HG03457 (cell line): Measurements from ENCODE around the gene HSP90AA1.

Experiments used
- ATAC-seq: cut with Tn5 transposase; IDR thresholded peaks from one replicate; pipeline ENCODE4 v1.9.1; 2021; ENCODE audit warnings: moderate number of reproducible peaks; ENCODE audit not compliant: unreplicated experiment

The HSP90AA1 gene

DNA sequence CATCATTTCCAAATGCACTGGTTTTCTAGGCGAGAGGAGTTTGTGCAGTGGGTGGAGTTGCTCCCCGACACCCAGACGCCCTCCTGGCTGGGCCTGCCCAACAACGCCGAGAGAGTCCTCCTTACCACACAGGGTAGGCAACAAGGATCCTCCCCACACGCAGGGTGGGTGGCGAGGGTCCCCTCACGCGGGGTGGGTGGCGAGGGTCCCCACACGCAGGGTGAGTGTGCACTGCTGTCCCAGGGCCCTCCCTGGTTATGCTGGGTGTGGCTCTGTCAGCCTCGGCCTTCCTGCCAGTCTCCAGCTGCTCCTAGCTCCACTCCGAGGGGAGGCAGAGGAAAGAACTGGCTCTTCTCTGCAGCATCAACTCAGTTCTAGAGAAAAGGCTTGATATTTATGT lies 42.3 kb downstream of the HSP90AA1 start:
- ATAC-seq = no peak

DNA sequence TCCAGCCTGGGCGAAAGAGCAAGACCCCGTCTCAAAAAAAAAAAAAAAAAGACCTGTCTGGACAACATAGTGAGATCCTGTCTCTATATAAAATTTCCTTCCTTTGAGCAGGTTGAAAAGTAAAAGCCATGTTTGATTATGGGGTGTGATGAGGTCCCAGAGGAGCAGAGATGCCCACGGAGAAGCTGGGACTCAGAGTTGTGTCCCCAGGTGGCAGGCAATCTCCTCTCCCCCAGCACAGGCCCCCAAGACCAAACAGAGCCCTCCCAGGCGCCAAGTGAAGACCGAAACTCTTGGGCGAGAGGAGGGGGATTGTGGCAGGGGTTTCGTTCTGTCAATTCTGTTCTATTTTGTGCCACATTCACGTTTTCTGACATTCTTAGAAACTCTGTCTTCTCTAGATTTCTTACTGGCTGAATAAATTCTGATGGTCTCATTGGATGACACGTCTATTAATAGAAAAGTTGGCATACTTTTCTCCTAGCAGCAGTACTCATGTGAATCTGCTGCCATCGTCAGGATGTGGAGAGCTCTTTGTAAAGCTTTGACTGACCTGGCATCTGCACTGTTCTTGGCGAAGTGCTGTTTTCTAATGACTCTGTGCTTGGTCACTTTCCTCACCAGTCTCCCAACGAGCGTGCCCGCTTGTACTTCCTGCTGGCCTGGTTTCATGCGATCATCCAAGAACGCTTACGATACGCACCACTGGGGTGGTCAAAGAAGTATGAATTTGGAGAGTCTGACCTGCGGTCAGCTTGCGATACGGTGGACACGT lies 43.4 kb downstream of the HSP90AA1 start:
- no peak for ATAC-seq

- ATAC-seq = no peak
These were observed 44.1 kb downstream of the HSP90AA1 start for GRCh38 chr14:102042699-102043098.

DNA sequence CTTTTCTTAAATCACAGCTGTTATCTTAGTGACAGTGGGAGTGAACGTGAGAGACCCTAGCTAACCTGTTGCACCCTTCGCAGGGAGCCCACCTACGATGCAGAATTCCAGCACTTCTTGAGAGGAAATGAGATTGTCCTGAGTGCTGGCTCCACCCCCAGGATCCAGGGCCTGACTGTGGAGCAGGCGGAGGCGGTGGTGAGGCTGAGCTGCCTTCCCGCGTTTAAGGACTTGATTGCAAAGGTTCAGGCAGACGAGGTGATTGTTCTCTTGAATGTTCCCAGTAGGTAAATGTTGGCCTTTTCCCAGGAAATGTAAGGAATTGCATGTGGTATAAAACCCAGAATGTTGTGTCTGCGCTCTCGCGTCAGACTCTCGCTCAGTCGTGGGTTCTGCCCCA lies 46.7 kb downstream of the HSP90AA1 start:
- ATAC-seq = no peak

- ATAC-seq = no peak
These were observed 47.7 kb downstream of the HSP90AA1 start for GRCh38 chr14:102039157-102039556.

DNA sequence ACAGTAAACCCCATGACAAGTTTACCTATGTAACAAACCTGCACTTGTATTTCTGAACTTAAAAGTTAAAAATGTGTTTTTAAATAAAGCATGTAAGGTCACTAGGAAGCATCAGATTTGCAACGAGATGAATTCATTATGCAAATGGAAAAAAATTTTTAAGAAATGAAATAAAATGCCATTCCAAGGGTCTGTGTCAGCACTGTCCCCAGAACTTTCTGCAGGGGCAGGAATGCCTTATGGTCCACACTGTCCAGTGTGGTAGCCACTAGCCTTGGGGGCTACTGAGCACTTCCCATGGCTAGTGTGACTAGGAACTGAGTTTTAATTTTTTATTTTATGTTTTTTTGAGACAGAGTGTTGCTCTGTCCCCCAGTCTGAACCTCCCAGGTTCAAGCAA lies 49.2 kb downstream of the HSP90AA1 start:
- no peak for ATAC-seq

DNA sequence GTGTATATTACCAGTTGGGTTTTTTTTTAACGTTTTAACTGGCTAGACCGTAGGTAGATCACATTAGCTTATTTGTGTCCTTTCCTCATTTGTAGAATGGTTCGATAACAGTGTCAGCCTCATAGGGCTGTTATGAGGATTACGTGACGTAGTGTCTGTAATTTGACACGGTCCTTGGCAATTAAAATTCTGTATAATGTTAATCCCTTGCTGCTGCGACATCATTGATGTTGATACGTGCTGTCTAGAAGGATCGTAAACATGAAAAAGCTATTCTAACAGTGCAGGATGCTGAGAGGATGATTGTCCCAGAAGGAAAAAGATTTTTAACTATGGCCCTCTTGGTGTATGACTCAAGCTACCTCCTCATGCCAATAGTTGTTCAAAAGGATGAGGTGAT lies 50.9 kb downstream of the HSP90AA1 start:
- no peak for ATAC-seq

GRCh38 chr14:102034301-102034700 lies 52.5 kb downstream of the HSP90AA1 start:
- ATAC-seq = no peak

- ATAC-seq = no peak
These were observed 53.6 kb downstream of the HSP90AA1 start for GRCh38 chr14:102033241-102033640.
